ENCODE measurements around the gene EDN2. TPM values are rescaled to one million over a fixed set of nuclear protein-coding genes. Genes with fewer than 3 reads are reported as not detected.
A peak's percentile ranks its signal among the peaks of the same experiment; 100 is the strongest.

The EDN2 gene
- total and polyA plus RNA-seq, 2 donors from 2014 or later, result 2.3 to 2.9 TPM

DNA sequence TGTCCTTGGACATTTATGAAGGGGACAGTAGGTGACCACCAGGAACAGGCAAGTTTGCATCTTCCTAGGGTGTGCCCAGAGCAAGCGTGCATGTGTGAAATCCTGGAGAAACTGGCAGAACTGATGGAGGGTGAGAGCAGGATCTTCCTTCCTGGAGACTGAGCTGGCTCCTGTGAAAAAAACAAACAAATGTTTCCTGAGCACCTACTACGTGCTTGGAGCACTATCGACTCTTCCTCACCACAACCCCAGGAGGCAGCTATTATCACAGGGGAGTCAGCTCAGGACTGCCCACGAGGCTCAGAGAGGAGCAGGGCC, 1.5 kb upstream of the EDN2 start:
- peaks cover 4 to 31% (median 23%) of the 10 kb centered on the region in 3 donors for H3K4me1 ChIP-seq (ENCODE audit: control insufficient read depth in 2 of 3, insufficient read depth in 2 of 3, low read depth in 1 of 3, low read length in 3 of 3)
- FAIRE-seq, result no peak

GRCh38 chr1:41485605-41486004, 1.1 kb upstream of the EDN2 start:
- Histone ChIP-seq H3K9ac (ENCODE audit: low read length in 3 of 3) (no peak overlapping the region), H3K27ac (ENCODE audit: low read depth in 2 of 2, low read length in 2 of 2) (no peak overlapping the region), H3K9me3 (ENCODE audit: control insufficient read depth in 2 of 3, insufficient read depth in 1 of 3, low read length in 3 of 3) (no peaks in the 10 kb centered on the region), H3K36me3 (ENCODE audit: control insufficient read depth in 2 of 3, insufficient read depth in 3 of 3, low read length in 3 of 3) (no peaks in the 10 kb centered on the region), H3K27me3 (ENCODE audit: control insufficient read depth, insufficient read depth, low read length) (no peaks in the 10 kb centered on the region), H3K4me1 (ENCODE audit: control insufficient read depth in 2 of 3, insufficient read depth in 2 of 3, low read depth in 1 of 3, low read length in 3 of 3) (peaks cover 4 to 31% (median 23%) of the 10 kb centered on the region in 3 donors), H3K4me3 (ENCODE audit: low read length in 3 of 3) (no peak overlapping the region)
- FAIRE-seq (no peak), DNase-seq (peak in 2 of 5 donors; percentile 29 to 66)
- intact Hi-C loops (cut with DNase I), result no loop called here
- no peak for TF ChIP-seq CTCF (IDR thresholded peaks at IDR 0.05; ENCODE audit: borderline replicate concordance, extremely low read depth, insufficient read depth)

More for the DNA sequence above, 1.5 kb upstream of the EDN2 start:
- Histone ChIP-seq H3K27me3 (ENCODE audit: control insufficient read depth, insufficient read depth, low read length) (no peaks in the 10 kb centered on the region), H3K9me3 (ENCODE audit: control insufficient read depth in 2 of 3, insufficient read depth in 1 of 3, low read length in 3 of 3) (no peaks in the 10 kb centered on the region), H3K27ac (ENCODE audit: low read depth in 2 of 2, low read length in 2 of 2) (peak overlapping the region in 1 of 2 donors; percentile 44), H3K9ac (ENCODE audit: low read length in 3 of 3) (peak overlapping the region in 1 of 3 donors; percentile 51), H3K36me3 (ENCODE audit: control insufficient read depth in 2 of 3, insufficient read depth in 3 of 3, low read length in 3 of 3) (no peaks in the 10 kb centered on the region), H3K4me3 (ENCODE audit: low read length in 3 of 3) (no peak overlapping the region)
- no peak for DNase-seq
- TF ChIP-seq CTCF (IDR thresholded peaks at IDR 0.05; ENCODE audit: borderline replicate concordance, extremely low read depth, insufficient read depth), result no peak
- intact Hi-C loops (cut with DNase I), result no loop called here

GRCh38 chr1:41483960-41484401, 502 bp downstream of the EDN2 start:
- DNase-seq, result peak in 1 of 5 donors; percentile 77
- no peaks in the 10 kb centered on the region for H3K9me3 ChIP-seq (ENCODE audit: control insufficient read depth in 2 of 3, insufficient read depth in 1 of 3, low read length in 3 of 3)
- no peak overlapping the region for H3K27ac ChIP-seq (ENCODE audit: low read depth in 2 of 2, low read length in 2 of 2)
- H3K27me3 ChIP-seq (ENCODE audit: control insufficient read depth, insufficient read depth, low read length), result no peaks in the 10 kb centered on the region
- H3K4me1 ChIP-seq (ENCODE audit: control insufficient read depth in 2 of 3, insufficient read depth in 2 of 3, low read depth in 1 of 3, low read length in 3 of 3), result peaks cover 4 to 33% (median 23%) of the 10 kb centered on the region in 3 donors
- no peak overlapping the region for H3K4me3 ChIP-seq (ENCODE audit: low read length in 3 of 3)
- intact Hi-C loops (cut with DNase I), result no loop called here
- H3K9ac ChIP-seq (ENCODE audit: low read length in 3 of 3), result no peak overlapping the region
- no peaks in the 10 kb centered on the region for H3K36me3 ChIP-seq (ENCODE audit: control insufficient read depth in 2 of 3, insufficient read depth in 3 of 3, low read length in 3 of 3)
- no peak for FAIRE-seq
- TF ChIP-seq CTCF (IDR thresholded peaks at IDR 0.05; ENCODE audit: borderline replicate concordance, extremely low read depth, insufficient read depth), result no peak
